SIG-M5 treated with dmso at 0.1 percent for 504 hours (cell line): Measurements from ENCODE around the gene ARSA.
A peak's percentile ranks its signal among the peaks of the same experiment; 100 is the strongest.

Experiments used
- DNase-seq: peaks from one replicate; lab custom pipeline; 2025; ENCODE audit not compliant: unreplicated experiment; lab: John Stamatoyannopoulos, UW

The ARSA gene

GRCh38 chr22:50606165-50606945, 21.6 kb downstream of the ARSA start:
- DNase-seq: peak; percentile 20

DNA sequence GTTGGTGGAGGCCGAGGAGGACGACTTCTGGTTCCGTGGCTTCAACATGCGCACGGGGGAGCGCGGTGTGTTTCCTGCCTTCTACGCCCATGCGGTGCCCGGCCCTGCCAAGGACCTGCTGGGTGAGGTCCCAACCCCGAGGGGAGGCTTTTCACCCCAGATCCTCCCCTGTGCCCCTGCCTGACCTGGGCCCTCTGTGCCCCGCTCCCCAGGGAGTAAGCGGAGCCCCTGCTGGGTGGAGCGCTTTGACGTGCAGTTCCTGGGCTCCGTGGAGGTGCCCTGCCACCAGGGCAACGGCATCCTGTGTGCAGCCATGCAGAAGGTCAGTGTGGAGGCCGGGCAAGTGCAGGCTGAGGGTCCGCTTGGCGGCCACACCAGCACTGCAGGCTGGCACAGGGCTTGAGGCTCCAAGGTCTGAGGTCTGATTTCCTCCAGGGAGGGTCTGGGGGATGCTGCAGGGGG, 22.3 kb downstream of the ARSA start:
- no peak for DNase-seq

DNA sequence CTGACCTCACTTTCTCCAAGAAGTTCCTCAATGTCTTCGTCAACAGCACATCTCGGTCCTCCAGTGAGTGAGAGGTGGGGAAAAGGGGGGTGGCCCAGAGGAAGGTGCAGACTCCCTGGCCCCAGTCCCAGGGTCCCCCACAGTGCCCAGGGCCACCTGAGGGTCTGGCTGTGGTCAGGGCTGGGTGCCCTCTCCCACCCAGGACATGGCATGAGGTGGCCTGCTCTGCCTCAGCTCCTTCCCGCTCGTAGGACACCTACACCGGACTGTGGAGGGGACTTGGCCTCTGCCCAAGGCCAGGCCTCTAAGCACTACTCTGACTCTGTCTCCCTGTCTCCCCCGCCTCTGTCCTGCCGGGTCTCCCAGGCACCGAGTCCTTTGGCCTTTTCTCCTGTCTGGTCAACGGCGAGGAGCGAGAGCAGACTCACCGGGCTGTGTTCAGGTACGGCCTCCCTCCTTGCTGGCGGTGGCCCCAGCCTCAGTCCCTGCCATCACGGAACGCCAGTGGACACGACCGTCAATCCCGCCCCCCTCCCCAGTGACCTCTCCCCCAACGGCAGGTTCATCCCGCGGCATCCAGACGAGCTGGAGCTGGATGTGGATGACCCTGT, 22.8 kb downstream of the ARSA start:
- no peak for DNase-seq

DNA sequence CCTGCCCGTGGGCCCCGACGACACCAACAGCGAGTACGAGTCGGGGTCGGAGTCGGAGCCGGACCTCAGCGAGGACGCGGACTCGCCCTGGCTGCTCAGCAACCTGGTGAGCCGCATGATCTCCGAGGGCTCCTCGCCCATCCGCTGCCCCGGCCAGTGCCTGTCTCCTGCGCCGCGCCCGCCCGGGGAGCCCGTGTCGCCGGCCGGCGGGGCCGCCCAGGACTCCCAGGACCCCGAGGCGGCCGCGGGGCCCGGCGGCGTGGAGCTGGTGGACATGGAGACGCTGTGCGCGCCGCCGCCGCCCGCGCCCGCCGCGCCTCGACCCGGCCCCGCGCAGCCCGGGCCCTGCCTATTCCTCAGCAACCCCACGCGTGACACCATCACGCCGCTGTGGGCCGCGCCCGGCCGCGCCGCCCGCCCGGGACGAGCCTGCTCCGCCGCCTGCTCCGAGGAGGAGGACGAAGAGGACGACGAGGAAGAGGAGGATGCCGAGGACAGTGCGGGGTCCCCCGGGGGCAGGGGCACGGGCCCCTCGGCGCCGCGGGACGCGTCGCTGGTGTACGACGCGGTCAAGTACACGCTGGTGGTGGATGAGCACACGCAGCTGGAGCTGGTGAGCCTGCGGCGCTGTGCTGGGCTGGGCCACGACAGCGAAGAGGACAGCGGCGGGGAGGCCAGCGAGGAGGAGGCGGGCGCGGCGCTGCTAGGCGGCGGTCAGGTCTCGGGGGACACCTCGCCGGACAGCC, 23.5 kb downstream of the ARSA start:
- no peak for DNase-seq

DNA sequence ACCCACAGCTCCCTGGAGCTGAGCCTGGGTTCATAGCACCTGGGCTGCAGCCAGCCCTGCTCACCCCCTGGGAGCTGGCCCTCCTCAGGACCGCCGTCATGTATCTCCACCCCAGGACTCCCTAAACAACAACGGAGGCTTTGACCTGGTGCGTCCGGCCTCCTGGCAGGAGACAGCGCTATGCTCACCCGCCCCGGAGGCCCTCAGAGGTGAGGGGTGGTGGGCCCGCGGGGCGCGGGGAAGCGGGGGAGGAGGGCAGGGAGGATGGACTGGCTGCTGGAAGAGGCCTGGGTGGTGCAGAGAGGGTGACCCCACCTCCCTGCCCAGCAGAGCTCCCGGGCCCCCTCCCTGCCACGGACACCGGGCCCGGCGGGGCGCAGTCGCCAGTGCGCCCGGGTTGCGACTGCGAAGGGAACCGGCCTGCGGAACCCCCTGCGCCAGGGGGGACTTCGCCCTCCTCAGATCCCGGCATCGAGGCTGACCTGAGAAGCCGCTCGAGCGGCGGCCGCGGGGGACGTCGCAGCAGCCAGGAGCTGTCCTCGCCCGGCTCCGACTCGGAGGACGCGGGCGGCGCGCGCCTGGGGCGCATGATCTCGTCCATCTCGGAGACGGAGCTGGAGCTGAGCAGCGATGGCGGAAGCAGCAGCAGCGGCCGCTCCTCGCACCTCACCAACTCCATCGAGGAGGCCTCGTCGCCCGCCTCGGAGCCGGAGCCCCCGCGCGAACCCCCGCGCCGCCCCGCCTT, 24.3 kb downstream of the ARSA start:
- DNase-seq: no peak

GRCh38 chr22:50602338-50602700, 25.6 kb downstream of the ARSA start:
- DNase-seq: no peak

DNA sequence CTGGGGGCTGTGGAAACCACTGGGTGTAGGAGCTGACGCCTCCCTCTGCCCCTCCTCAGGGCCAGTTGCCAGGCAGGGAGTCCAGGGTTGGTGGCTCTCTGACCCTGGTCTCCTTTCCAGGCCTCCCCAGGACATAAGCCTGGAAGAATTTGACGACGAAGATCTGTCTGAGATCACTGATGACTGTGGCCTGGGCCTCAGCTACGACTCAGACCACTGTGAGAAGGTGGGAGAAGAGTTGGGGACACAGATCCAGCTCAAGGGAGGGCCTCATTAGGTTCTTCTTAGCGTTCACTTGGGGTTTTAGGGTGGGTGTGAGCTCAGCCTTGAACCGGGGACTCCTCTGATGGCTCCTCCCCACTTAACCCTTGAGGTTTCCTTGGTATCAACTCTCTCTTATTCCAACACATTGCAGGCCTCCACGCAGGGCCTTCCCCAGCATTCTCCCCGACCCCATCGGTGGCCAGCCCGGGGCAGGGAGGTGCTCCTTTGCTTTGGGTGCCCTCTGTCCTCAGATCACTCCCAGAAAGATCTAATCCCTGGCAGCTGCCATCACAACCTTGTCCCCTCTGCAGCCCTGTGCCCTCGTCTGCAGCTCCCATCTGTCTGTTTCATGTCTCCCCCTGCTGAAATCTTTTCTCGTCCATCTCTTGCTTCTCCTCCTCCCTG, 26.1 kb downstream of the ARSA start:
- no peak for DNase-seq

GRCh38 chr22:50600967-50601668, 26.8 kb downstream of the ARSA start:
- DNase-seq: no peak

- DNase-seq: no peak
These were observed 27.4 kb downstream of the ARSA start, which contains the start of gene MAPK8IP2 for GRCh38 chr22:50600538-50600937. TSS of gene MAPK8IP2 (plus strand) at chr22:50600793. CDS start at chr22:50600819, 26 bp downstream.

- peak; percentile 24 for DNase-seq
These were observed 28.0 kb downstream of the ARSA start for GRCh38 chr22:50599816-50600455.

DNA sequence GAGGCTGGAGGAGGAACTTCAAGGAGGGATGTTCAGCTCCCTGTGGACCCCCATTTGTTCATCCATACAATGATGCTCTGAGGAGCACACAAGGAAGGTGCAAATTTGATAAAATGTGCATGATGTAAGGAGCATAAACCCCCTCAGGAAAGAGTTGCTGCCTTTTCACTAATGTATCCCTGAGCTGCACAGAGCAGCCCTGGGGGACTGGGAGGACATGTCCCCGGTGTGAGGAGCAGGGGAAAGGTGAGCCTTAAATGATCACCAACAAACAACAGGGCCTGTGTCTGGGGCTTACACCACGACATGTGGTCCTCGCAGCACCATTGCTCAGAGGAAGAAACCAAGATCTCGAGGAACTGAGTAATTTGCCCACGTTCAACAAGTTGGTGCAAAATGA, 30.9 kb downstream of the ARSA start:
- no peak for DNase-seq

DNA sequence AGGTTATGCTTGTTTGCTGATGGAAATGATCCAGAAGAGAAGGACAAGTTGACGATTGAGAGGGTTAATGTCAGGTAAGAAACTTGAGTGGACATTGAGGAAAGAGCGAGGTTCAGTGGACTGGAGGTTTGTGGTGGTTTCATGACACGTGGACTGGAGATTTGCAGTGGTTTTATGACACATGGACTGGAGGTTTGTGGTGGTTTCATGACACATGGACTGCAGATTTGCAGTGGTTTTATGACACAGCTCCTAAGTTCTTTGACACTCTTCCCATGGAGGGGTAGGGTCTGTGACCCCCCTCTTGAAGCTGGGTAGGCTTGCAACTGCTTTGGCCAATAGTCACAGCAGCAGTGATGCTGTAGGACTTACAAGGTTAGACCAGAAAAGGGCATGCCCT, 32.8 kb downstream of the ARSA start:
- DNase-seq: no peak

DNA sequence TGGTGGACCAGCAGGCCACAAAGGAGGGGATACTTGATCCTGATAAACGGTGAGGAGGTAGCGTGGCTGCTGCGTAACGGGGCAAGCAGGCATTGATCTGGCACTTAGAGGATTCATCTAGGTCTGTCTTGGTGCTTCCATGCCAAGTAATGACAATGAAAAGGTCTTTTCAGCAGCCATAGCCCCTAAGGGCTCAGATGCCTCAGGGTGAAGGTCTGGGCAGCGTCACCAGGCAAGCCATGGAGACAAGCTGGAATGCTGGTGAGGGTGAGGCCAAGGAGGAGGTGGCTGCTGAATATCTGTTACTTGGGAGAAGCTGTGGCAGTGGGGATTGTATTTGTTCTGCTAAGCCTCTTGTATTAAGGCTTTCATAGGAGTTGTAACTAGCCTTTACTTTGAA, 40.5 kb downstream of the ARSA start:
- no peak for DNase-seq

GRCh38 chr22:50586416-50586815, 41.5 kb downstream of the ARSA start:
- no peak for DNase-seq

GRCh38 chr22:50585781-50586180, 42.2 kb downstream of the ARSA start:
- no peak for DNase-seq

DNA sequence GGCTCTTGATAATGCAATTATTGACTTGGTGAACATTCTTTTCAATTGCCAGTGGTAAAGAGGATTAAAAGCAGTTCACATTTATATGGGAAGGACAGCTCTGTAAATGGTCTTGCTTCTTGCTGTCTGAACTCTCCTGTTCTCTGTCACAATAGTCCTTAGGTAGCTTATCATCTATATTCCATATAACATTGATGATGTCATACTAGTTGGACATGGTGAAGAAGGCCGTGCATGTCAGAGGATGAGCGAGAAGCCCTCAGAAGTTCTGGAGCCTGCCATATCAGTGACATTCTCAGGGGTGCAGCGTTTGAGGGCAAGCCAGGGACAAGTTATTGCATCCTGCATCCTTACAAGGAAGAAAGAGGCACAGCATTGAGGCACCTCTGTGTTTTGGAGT, 42.7 kb downstream of the ARSA start:
- DNase-seq: no peak

- no peak for DNase-seq
These were observed 43.6 kb downstream of the ARSA start for GRCh38 chr22:50584106-50585096.

DNA sequence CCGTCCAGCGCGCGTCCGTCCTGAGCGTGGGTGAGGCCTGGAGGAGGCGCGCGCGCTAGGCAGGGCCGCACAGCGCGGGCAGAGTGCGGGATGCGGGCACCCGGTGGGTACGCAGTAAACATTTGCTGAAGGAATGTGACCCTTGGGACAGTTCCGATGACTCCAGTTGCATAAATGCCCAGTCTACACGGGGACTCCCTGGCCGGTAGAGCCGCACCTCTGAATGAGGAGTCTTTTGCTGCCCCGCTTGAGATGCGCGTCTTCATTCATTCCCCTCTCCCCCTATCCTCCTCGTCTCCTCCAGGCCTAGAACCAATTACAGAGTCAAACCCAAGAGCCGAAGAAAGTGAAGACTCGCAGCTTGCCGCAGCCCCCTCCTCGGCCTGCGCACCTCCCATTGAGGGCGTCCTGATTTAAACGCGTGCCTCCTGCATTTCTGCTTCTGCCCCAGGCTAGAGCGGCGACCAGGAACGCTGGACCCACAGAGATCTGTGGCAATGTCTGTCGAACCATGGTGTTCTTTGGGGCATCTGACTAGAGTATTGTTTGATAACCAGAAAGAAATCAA, 44.6 kb downstream of the ARSA start:
- no peak for DNase-seq
